ENCODE results near the gene DARS2. TPM values are rescaled to one million over a fixed set of nuclear protein-coding genes. Genes with fewer than 3 reads are reported as not detected.
"Not testable (repeated sequence)": the region's sequence is repeated elsewhere in the genome, so short reads cannot be mapped to it uniquely, and the experiment has no call there.

The DARS2 gene, protein sequence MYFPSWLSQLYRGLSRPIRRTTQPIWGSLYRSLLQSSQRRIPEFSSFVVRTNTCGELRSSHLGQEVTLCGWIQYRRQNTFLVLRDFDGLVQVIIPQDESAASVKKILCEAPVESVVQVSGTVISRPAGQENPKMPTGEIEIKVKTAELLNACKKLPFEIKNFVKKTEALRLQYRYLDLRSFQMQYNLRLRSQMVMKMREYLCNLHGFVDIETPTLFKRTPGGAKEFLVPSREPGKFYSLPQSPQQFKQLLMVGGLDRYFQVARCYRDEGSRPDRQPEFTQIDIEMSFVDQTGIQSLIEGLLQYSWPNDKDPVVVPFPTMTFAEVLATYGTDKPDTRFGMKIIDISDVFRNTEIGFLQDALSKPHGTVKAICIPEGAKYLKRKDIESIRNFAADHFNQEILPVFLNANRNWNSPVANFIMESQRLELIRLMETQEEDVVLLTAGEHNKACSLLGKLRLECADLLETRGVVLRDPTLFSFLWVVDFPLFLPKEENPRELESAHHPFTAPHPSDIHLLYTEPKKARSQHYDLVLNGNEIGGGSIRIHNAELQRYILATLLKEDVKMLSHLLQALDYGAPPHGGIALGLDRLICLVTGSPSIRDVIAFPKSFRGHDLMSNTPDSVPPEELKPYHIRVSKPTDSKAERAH
- 10 to 100 TPM; 25.8 to 38.5 TPM for total RNA-seq

DNA sequence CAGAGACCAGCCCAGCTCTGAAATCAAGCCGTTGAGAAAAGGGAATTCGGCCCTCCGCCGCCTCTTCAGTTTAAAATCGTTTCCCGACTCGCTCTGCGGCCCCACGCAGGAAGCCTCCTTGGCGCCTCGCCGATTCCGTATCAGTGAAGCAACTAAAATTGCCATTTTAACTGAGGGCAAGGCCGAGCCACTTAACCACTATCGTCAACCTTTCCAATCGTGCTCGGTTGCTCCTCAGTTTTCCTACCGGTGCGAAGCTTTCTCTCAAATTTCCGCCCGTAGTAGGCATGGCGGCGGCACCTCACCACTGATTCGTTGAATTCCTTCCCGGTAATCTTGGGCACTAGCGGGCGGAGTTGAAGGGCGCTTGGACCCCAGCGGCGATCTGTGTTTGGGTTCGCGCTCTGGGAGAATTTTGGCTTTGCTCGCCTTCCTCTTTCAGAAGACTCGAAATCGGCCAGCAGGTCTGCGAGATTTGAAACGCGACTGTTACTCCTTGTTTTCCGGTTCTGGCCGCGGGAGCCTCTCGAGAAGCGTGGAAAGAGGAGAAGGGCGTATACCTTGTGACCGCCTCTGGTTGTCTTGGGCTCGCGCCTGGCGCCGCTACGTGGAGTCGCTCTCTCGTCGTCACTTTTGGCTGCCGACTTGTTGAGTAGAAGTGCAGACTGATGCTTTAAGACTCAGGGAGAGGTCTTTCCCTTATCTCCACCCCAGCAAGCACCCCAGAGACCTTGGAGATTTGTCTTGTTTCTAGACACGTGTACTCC is at the start of gene DARS2, which contains the start of gene CENPL:
Gene DARS2 (plus strand): TSS at position 359 of the 767 bp plus-strand sequence. CDS start 557 bp downstream, outside the sequence.
Gene CENPL (minus strand): TSS at position 569 of the 767 bp plus-strand sequence. CDS start 13,584 bp downstream, outside the sequence.
- H3K4me3 Mint-ChIP-seq = peak within 1 kb of the TSS; percentile 92
- peak within 1 kb of the TSS; percentile 97 for H3K27ac Mint-ChIP-seq
- peak; percentile 91 for ATAC-seq (replicated peaks)
- peaks cover 33% of the 10 kb centered on the region for H3K4me1 Mint-ChIP-seq
- no peaks in the 10 kb centered on the region for H3K9me3 Mint-ChIP-seq
- no peaks in the 10 kb centered on the region for H3K27me3 Mint-ChIP-seq
- peaks cover 71% of the 10 kb centered on the region for H3K36me3 Mint-ChIP-seq (ENCODE audit: low read depth)

DNA sequence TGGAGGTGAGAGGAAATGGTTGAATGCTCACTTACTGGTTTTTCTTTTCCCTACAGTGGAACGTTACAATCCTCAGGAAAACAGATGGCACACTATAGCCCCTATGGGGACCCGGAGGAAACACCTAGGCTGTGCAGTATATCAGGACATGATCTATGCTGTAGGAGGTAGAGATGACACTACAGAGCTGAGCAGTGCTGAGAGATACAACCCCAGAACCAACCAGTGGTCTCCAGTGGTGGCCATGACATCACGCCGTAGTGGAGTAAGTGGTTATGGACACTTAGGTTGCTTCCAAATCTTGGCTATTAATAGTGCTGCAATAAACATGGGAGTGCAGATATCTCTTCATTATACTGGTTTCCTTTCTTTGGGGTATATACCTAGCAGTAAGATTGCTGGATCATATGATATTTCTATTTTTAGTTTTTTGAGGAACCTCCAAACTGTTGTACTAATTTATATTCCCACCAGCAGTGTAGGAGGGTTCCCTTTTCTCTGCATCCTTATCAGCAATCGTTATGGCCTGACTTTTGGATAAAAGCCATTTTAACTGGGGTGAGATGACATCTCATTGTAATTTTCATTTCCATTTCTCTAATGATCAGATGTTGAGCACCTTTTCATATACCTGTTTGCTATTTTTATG is 48.8 kb upstream of the DARS2 start:
- ATAC-seq (replicated peaks) = no peak
- H3K27me3 Mint-ChIP-seq = no peaks in the 10 kb centered on the region
- H3K36me3 Mint-ChIP-seq (ENCODE audit: low read depth) = peaks cover 70% of the 10 kb centered on the region
- H3K4me1 Mint-ChIP-seq = no peaks in the 10 kb centered on the region
- no peak overlapping the region for H3K4me3 Mint-ChIP-seq
- no peak overlapping the region for H3K27ac Mint-ChIP-seq
- H3K9me3 Mint-ChIP-seq = no peaks in the 10 kb centered on the region

DNA sequence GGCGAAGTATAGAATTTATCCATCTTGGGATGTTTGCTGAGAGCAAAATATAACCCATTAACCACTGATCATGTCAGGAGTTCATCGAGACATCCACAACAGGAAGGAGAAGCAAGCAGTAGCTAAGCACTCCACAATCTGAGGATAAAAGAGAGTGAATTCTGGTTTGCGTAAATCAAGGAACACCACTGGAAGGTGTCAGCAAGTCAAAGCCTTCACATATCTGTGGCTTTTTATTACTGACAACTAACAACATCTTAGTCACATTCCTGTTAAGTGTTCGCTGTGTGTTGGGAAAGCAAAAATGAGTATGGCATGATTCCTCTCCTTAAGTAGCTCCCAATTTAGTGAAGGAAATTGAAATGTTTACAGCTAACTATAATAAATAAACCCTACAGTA is 44.5 kb upstream of the DARS2 start:
- Mint-ChIP-seq H3K4me3 (no peak overlapping the region), H3K27me3 (no peaks in the 10 kb centered on the region), H3K36me3 (ENCODE audit: low read depth) (peaks cover 97% of the 10 kb centered on the region), H3K4me1 (no peaks in the 10 kb centered on the region), H3K9me3 (no peaks in the 10 kb centered on the region), H3K27ac (no peak overlapping the region)
- no peak for ATAC-seq (replicated peaks)

DNA sequence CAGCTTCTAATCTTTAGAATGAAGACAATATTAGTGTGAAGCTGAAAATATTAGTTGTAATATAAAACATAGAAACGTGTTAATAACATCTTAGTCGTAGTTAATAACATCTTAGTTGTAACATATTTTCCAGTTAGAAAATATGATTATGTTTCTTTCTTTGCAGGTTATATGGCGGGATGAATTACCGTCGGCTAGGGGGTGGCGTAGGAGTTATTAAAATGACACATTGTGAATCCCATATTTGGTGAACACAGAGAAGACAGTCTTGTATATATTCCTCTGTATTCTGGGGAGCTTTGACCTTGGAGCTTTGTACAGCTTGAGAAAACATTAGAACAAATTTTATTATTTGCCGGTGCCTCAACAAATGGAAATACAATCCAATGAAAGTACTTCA is 39.5 kb upstream of the DARS2 start:
- Mint-ChIP-seq H3K27me3 (no peaks in the 10 kb centered on the region), H3K36me3 (ENCODE audit: low read depth) (peaks cover 82% of the 10 kb centered on the region), H3K9me3 (no peaks in the 10 kb centered on the region), H3K27ac (no peak overlapping the region), H3K4me3 (no peak overlapping the region), H3K4me1 (no peaks in the 10 kb centered on the region)
- ATAC-seq (replicated peaks) = no peak

DNA sequence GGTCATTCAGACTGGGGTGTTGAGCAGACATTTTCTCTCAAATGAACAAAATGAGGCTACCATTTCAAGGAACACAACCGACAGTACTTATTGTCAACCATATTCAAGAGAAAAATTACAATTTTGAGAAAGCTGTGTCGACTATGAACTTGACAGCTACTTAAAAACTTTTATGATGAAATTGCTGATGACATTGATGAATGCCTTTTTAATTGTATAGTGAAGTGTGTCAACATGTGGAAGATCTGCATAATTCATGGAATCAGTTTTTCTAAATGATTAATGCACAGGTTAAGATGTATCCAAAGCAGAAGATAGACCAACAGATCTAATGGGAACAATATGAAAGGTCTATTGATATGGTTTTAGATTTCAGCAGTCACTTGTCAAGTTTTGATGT is 34.6 kb upstream of the DARS2 start:
- no peaks in the 10 kb centered on the region for H3K27me3 Mint-ChIP-seq
- no peak for ATAC-seq (replicated peaks)
- no peak overlapping the region for H3K4me3 Mint-ChIP-seq
- no peaks in the 10 kb centered on the region for H3K4me1 Mint-ChIP-seq
- H3K36me3 Mint-ChIP-seq (ENCODE audit: low read depth) = peaks cover 44% of the 10 kb centered on the region
- no peaks in the 10 kb centered on the region for H3K9me3 Mint-ChIP-seq
- H3K27ac Mint-ChIP-seq = no peak overlapping the region

DNA sequence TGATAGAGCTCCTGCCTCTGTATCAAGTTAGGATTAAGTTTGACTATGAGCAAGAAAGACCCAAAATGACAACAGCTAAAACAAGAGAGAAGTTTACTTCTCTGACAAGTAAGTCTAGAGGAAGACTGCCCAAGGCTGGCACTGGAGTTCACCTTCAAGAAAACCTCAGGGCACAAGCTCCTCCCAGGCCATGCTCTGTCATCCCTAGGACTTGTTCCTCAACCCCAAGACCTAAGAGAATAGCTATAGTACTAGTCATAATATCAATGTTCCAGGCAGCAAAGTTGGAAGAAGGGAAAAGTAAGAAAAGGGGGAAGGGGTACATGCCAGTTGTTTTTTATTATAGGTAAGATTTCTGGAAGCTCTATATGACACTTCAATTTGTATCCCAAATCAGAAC is 26.4 kb upstream of the DARS2 start:
- H3K4me3 Mint-ChIP-seq = no peak overlapping the region
- no peak overlapping the region for H3K27ac Mint-ChIP-seq
- no peaks in the 10 kb centered on the region for H3K4me1 Mint-ChIP-seq
- H3K9me3 Mint-ChIP-seq = no peaks in the 10 kb centered on the region
- ATAC-seq (replicated peaks) = no peak
- no peaks in the 10 kb centered on the region for H3K27me3 Mint-ChIP-seq
- H3K36me3 Mint-ChIP-seq (ENCODE audit: low read depth) = peaks cover 35% of the 10 kb centered on the region

DNA sequence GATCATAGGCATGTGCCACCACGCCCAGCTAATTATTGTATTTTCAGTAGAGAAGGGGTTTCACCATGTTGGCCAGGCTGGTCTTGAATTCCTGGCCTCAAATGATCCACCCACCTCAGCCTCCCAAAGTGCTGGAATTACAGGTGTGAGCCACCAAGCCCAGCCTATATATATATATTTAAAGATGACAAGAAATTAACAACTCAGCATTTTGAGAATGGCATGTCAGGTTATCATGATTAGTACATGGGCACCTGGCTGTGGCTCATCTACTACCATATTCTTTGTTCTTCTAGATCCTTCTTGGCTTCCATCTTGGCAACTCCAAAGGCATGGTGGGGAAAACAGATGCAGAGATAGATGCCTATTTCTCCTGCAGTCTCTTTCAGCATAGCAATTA is 24.5 kb upstream of the DARS2 start:
- H3K4me1 Mint-ChIP-seq; H3K9me3 Mint-ChIP-seq; H3K27ac Mint-ChIP-seq; H3K27me3 Mint-ChIP-seq; H3K4me3 Mint-ChIP-seq; ATAC-seq (replicated peaks): not testable (repeated sequence)
- H3K36me3 Mint-ChIP-seq (ENCODE audit: low read depth) = peaks cover 49% of the 10 kb centered on the region

DNA sequence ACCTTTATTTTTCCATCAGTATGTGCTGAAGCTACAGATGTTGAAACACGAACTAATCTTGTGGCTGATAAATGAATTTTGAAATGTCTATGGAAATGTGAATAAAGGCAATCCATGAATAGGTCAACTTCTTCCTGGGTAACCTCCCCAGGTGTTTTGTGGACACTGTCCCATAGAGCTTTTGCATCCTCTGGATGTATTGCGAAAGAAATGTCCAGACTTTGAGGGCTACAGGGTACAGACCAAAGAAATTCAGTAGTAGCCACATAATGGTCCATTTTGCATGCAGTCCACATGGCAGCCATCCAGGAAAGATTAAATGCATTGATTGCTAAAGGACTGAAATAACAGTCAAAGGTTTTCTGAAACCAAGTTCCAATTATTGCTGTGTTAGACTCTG is 21.5 kb upstream of the DARS2 start:
- H3K27ac Mint-ChIP-seq = no peak overlapping the region

DNA sequence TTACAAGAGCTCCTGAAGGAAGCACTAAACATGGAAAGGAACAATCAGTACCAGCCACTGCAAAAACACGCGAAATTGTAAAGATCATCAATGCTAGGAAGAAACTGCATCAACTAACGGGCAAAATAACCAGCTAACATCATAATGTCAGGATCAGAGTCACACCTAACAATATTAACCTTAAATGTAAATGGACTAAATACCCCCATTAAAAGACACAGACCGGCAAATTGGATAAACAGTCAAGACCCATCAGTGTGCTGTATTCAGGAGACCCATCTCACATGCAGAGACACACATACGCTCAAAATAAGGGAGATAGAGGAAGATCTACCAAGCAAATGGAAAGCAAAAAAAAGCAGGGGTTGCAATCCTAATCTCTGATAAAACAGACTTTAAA is 10.8 kb upstream of the DARS2 start:
- ATAC-seq (replicated peaks); H3K9me3 Mint-ChIP-seq; H3K4me3 Mint-ChIP-seq; H3K27ac Mint-ChIP-seq; H3K27me3 Mint-ChIP-seq: not testable (repeated sequence)
- peaks cover 65% of the 10 kb centered on the region for H3K36me3 Mint-ChIP-seq (ENCODE audit: low read depth)
- peaks cover 12% of the 10 kb centered on the region for H3K4me1 Mint-ChIP-seq

More for the DNA sequence above, 21.5 kb upstream of the DARS2 start:
- H3K36me3 Mint-ChIP-seq (ENCODE audit: low read depth) = peaks cover 69% of the 10 kb centered on the region
- H3K9me3 Mint-ChIP-seq = no peaks in the 10 kb centered on the region
- H3K4me1 Mint-ChIP-seq = no peaks in the 10 kb centered on the region
- ATAC-seq (replicated peaks) = no peak
- no peaks in the 10 kb centered on the region for H3K27me3 Mint-ChIP-seq
- H3K4me3 Mint-ChIP-seq = no peak overlapping the region

DNA sequence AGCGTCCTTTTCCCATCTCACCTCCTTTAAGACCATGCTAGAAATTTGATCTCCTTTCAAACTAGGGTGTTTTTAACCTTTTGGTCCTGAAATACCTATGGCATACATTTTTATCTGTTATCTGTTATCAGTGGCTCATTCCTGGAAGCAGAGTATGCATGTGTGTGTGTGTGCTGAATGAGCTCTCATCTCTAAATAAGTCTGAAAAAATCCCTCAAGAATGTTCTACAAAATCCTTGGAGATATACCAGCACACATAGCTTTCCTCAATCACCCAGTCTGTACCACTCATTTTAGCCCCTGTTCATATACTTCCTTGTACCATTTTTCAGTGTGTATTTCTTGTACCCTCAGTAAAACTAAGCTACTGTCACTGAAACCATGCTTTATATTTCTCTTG is 6.0 kb upstream of the DARS2 start:
- H3K4me1 Mint-ChIP-seq = peaks cover 26% of the 10 kb centered on the region
- H3K9me3 Mint-ChIP-seq = no peaks in the 10 kb centered on the region
- ATAC-seq (replicated peaks) = no peak
- H3K4me3 Mint-ChIP-seq = no peak overlapping the region
- H3K27ac Mint-ChIP-seq = no peak overlapping the region
- no peaks in the 10 kb centered on the region for H3K27me3 Mint-ChIP-seq
- peaks cover 63% of the 10 kb centered on the region for H3K36me3 Mint-ChIP-seq (ENCODE audit: low read depth)

DNA sequence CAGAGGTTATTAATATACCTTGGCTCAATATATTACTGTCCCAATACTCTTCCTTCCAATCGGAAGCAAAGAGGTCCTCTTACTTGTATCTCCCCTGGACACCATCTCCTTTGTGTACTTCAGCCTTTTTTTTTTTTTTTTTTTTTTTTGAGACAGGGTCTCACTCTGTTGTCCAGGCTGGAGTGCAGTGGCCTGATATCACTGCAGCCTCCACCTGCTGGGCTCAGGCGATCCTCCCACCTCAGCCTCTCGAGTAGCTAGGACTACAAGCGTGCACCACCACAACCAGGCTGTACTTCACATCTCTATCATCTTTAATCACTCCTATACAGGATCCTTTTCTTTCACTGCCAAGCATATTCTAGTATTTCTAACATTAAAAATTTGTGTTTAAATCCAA is 2.8 kb upstream of the DARS2 start:
- Mint-ChIP-seq H3K9me3 (no peaks in the 10 kb centered on the region), H3K27ac (no peak overlapping the region), H3K27me3 (no peaks in the 10 kb centered on the region), H3K36me3 (ENCODE audit: low read depth) (peaks cover 69% of the 10 kb centered on the region), H3K4me3 (peak overlapping the region; percentile 92), H3K4me1 (peaks cover 31% of the 10 kb centered on the region)
- no peak for ATAC-seq (replicated peaks)

DNA sequence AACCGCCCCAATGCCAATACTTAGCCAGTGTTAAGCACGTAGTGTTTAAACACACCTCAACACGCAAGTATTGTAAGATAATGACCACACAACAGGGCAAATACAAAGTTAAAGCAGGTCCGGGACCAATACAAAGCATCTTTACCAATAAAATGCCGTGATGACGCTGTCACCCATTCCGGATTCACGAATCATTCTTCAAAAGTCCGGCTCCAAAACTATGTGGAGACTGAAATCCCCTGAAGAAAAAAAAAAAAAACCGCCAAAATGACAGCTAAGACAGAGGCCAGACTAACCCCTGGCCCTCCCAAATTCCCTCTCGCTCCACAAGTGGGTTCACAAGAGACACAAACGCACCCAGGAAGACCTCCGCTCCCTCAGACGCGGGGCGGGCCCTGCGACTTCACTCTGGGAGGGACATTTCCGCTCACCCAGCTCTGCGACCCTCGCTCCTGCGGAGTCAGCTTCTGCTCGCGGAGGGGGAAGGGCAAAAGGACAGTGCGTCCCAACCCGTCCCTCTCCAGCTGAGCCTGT is 625 bp upstream of the DARS2 start:
- Mint-ChIP-seq H3K27ac (peak overlapping the region; percentile 97), H3K4me1 (peaks cover 33% of the 10 kb centered on the region), H3K4me3 (peak overlapping the region; percentile 92), H3K9me3 (no peaks in the 10 kb centered on the region), H3K36me3 (ENCODE audit: low read depth) (peaks cover 67% of the 10 kb centered on the region), H3K27me3 (no peaks in the 10 kb centered on the region)
- peak; percentile 48 for ATAC-seq (replicated peaks)

DNA sequence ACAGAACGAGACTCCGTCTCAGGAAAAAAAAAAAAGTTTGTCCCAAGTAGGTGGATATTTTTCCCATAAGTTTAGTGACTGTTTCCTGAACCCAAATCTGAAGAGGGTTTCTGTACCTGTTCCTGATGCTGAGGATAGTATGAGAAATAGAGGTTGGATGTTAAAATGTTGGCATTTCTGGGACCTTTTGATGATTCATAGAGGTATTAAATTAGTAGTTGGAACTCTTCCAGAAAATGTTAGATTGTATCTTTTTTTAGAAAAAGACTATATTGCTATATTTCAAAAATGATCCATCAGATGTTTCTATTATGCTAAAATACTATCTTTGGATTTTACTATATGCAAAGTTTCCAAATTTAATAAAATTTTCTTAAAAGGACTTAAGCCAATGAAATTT is 3.1 kb downstream of the DARS2 start:
- ATAC-seq (replicated peaks) = no peak
- Mint-ChIP-seq H3K36me3 (ENCODE audit: low read depth) (peaks cover 72% of the 10 kb centered on the region), H3K27ac (no peak overlapping the region), H3K27me3 (no peaks in the 10 kb centered on the region), H3K4me3 (peak overlapping the region; percentile 37), H3K9me3 (no peaks in the 10 kb centered on the region), H3K4me1 (peaks cover 22% of the 10 kb centered on the region)

DNA sequence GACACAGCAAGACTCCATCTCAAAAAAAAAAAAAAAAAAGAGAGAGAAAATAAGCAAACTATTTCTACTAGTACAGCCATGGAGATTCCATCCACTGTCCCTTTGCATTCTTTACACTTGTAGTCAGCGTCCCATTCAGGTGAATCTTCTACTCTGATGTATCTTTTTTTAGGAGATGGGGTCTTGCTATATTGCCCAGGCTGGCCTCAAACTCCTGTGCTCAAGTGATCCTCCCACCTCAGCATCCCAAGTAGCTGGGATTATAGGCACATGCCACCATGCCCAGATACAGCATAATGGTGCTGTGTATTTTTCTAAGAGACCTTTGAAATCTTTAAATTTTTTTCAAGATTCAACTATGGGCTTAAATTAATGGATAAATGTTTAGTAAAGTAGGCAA is 8.3 kb downstream of the DARS2 start:
- Mint-ChIP-seq H3K4me3 (no peak overlapping the region), H3K27ac (no peak overlapping the region), H3K36me3 (ENCODE audit: low read depth) (peaks cover 85% of the 10 kb centered on the region), H3K27me3 (no peaks in the 10 kb centered on the region), H3K4me1 (peaks cover 4% of the 10 kb centered on the region), H3K9me3 (no peaks in the 10 kb centered on the region)
- ATAC-seq (replicated peaks) = no peak

Measured in activated T-helper 17 cell treated with anti-CD3 and anti-CD28 coated beads, Interleukin-2, amount 50 U/mL, for 72 hours (primary cell).